Suprapubic skin (tissue), 4 donors: ENCODE results near the gene SGCD. TPM values are rescaled to one million over a fixed set of nuclear protein-coding genes. Genes with fewer than 3 reads are reported as not detected.

Experiments
- DNase-seq, 2 donors: peaks; one replicate each; pipeline ENCODE4 v3.0.0-alpha.2; 2019; ENCODE audit warnings: low spot score in 2 of 2
- H3K27ac ChIP-seq: fragments of 200-600 bp; sonication (generic); one replicate; pipeline ENCODE4 v1.5.1; 2019
- H3K27me3 ChIP-seq: fragments of 200-600 bp; sonication (generic); one replicate; pipeline ENCODE4 v1.5.1; 2019
- H3K36me3 ChIP-seq: fragments of 200-600 bp; sonication (generic); one replicate; pipeline ENCODE4 v1.5.1; 2019
- H3K4me1 ChIP-seq: fragments of 200-600 bp; sonication (generic); one replicate; pipeline ENCODE4 v1.5.1; 2019
- H3K4me3 ChIP-seq: fragments of 200-600 bp; sonication (generic); one replicate; pipeline ENCODE4 v1.5.1; 2019; ENCODE audit warnings: mild to moderate bottlenecking
- H3K9me3 ChIP-seq: fragments of 200-600 bp; sonication (generic); one replicate; pipeline ENCODE4 v1.5.1; 2019
- EP300 ChIP-seq: sonication (generic); formaldehyde crosslinking; IDR thresholded peaks from one replicate; pipeline ENCODE4 v1.6.1; 2017; ENCODE audit warnings: antibody characterized with exemption
- POLR2A ChIP-seq, 2 donors: fragments of 450-650 bp; IDR thresholded peaks; one replicate each; pipeline ENCODE4 v1.6.1; 2017; ENCODE audit warnings: antibody characterized with exemption in 2 of 2, mild to moderate bottlenecking in 2 of 2, moderate library complexity in 2 of 2
- POLR2AphosphoS5 ChIP-seq, 3 donors: sonication (generic); formaldehyde crosslinking; IDR thresholded peaks; one replicate each; pipeline ENCODE4 v1.6.1; 2017; ENCODE audit warnings: antibody characterized with exemption in 3 of 3
- WGBS: methylation state at CpG from one replicate; pipeline ENCODE4 v1.1.5; 2018; 5-methylcytosine and 5-hydroxymethylcytosine counted together
- total RNA-seq, 4 donors: library from RNA; depleted of rRNA; stranded (reverse); fragments of >200 nt; gene quantifications; one replicate each; pipeline ENCODE4 v1.1.0, GENCODE V29; 2016
- TF ChIP-seq, protein P1 (sequence below), 2 donors: fragments of 200-600 bp in 1 of 2; fragments of 450-650 bp in 1 of 2; sonication (generic) in 1 of 2; IDR thresholded peaks; one replicate each; pipeline ENCODE4 v1.5.1; 2016 to 2019; ENCODE audit warnings: antibody characterized with exemption in 2 of 2, mild to moderate bottlenecking in 1 of 2, moderate library complexity in 1 of 2

SGCD gene
- total RNA-seq, 4 donors from 2014 or later = 1.2 to 5.7 (median 3.9) TPM

- Histone ChIP-seq H3K27ac (no peak overlapping the region), H3K4me3 (no peak overlapping the region)
Observed at GRCh38 chr5:156396063-156396829, 69.3 kb downstream of the SGCD start.

DNA sequence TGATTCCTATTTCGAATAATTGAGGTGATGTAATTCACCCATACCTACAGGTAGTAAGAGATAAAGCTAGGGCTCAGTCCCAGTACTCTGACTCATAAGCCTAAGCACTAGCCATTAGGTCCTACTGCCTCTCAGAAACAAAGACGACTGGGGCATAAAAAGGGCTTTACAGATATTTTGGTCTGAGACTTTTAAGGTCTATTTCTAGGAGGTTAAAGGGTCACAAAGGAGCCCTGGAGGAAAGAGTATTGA is 69.8 kb downstream of the SGCD start:
- H3K4me1 ChIP-seq = peaks cover 4% of the 10 kb centered on the region
- no peak for TF ChIP-seq POLR2A (IDR thresholded peaks at IDR 0.05)
- no peak for TF ChIP-seq POLR2AphosphoS5 (IDR thresholded peaks at IDR 0.05)
- TF ChIP-seq EP300 = no peak
- TF ChIP-seq, protein P1, sequence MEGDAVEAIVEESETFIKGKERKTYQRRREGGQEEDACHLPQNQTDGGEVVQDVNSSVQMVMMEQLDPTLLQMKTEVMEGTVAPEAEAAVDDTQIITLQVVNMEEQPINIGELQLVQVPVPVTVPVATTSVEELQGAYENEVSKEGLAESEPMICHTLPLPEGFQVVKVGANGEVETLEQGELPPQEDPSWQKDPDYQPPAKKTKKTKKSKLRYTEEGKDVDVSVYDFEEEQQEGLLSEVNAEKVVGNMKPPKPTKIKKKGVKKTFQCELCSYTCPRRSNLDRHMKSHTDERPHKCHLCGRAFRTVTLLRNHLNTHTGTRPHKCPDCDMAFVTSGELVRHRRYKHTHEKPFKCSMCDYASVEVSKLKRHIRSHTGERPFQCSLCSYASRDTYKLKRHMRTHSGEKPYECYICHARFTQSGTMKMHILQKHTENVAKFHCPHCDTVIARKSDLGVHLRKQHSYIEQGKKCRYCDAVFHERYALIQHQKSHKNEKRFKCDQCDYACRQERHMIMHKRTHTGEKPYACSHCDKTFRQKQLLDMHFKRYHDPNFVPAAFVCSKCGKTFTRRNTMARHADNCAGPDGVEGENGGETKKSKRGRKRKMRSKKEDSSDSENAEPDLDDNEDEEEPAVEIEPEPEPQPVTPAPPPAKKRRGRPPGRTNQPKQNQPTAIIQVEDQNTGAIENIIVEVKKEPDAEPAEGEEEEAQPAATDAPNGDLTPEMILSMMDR (IDR thresholded peaks at IDR 0.05) = no peak
- H3K36me3 ChIP-seq = no peaks in the 10 kb centered on the region
- H3K27me3 ChIP-seq = no peaks in the 10 kb centered on the region
- no peaks in the 10 kb centered on the region for H3K9me3 ChIP-seq
- no peak overlapping the region for H3K4me3 ChIP-seq
- 78% methylated on average over 2 of the region's 2 CpGs for WGBS
- H3K27ac ChIP-seq = no peak overlapping the region
- DNase-seq = no peak

More at GRCh38 chr5:156396063-156396829, 69.3 kb downstream of the SGCD start:
- TF ChIP-seq POLR2A (IDR thresholded peaks at IDR 0.05) (no peak), EP300 (no peak), POLR2AphosphoS5 (IDR thresholded peaks at IDR 0.05) (no peak)
- TF ChIP-seq, protein P1 (IDR thresholded peaks at IDR 0.05) = no peak
- no peaks in the 10 kb centered on the region for H3K27me3 ChIP-seq
- WGBS = 31% methylated on average over 11 of the region's 11 CpGs
- no peaks in the 10 kb centered on the region for H3K36me3 ChIP-seq
- no peak for DNase-seq
- H3K9me3 ChIP-seq = no peaks in the 10 kb centered on the region
- peaks cover 4% of the 10 kb centered on the region for H3K4me1 ChIP-seq

- DNase-seq = no peak
- Histone ChIP-seq H3K4me1 (peaks cover 4% of the 10 kb centered on the region), H3K4me3 (no peak overlapping the region), H3K36me3 (no peaks in the 10 kb centered on the region), H3K27ac (no peak overlapping the region), H3K27me3 (no peaks in the 10 kb centered on the region), H3K9me3 (no peaks in the 10 kb centered on the region)
- TF ChIP-seq, protein P1 (IDR thresholded peaks at IDR 0.05) = no peak
- TF ChIP-seq EP300 (no peak), POLR2AphosphoS5 (IDR thresholded peaks at IDR 0.05) (no peak), POLR2A (IDR thresholded peaks at IDR 0.05) (no peak)
- WGBS = 78% methylated on average over 2 of the region's 2 CpGs
Observed at GRCh38 chr5:156399323-156399722, 72.4 kb downstream of the SGCD start.

GRCh38 chr5:156400231-156400986 is 73.4 kb downstream of the SGCD start:
- no peaks in the 10 kb centered on the region for H3K36me3 ChIP-seq
- peaks cover 4% of the 10 kb centered on the region for H3K4me1 ChIP-seq
- DNase-seq = no peak
- no peak overlapping the region for H3K4me3 ChIP-seq
- no peak for TF ChIP-seq EP300
- no peak for TF ChIP-seq POLR2AphosphoS5 (IDR thresholded peaks at IDR 0.05)
- TF ChIP-seq POLR2A (IDR thresholded peaks at IDR 0.05) = no peak
- TF ChIP-seq, protein P1 (IDR thresholded peaks at IDR 0.05) = no peak
- H3K27ac ChIP-seq = no peak overlapping the region
- H3K9me3 ChIP-seq = no peaks in the 10 kb centered on the region
- no peaks in the 10 kb centered on the region for H3K27me3 ChIP-seq

- 85% methylated on average over 4 of the region's 4 CpGs for WGBS
- Histone ChIP-seq H3K4me3 (no peak overlapping the region), H3K27me3 (no peaks in the 10 kb centered on the region), H3K4me1 (no peaks in the 10 kb centered on the region), H3K36me3 (no peaks in the 10 kb centered on the region), H3K27ac (no peak overlapping the region), H3K9me3 (no peaks in the 10 kb centered on the region)
- no peak for DNase-seq
- TF ChIP-seq EP300 = no peak
- TF ChIP-seq, protein P1 (IDR thresholded peaks at IDR 0.05) = no peak
- no peak for TF ChIP-seq POLR2AphosphoS5 (IDR thresholded peaks at IDR 0.05)
- no peak for TF ChIP-seq POLR2A (IDR thresholded peaks at IDR 0.05)
Observed at GRCh38 chr5:156401804-156402203, 74.8 kb downstream of the SGCD start.
